ENCODE results near the gene GPR84.

The GPR84 gene

DNA sequence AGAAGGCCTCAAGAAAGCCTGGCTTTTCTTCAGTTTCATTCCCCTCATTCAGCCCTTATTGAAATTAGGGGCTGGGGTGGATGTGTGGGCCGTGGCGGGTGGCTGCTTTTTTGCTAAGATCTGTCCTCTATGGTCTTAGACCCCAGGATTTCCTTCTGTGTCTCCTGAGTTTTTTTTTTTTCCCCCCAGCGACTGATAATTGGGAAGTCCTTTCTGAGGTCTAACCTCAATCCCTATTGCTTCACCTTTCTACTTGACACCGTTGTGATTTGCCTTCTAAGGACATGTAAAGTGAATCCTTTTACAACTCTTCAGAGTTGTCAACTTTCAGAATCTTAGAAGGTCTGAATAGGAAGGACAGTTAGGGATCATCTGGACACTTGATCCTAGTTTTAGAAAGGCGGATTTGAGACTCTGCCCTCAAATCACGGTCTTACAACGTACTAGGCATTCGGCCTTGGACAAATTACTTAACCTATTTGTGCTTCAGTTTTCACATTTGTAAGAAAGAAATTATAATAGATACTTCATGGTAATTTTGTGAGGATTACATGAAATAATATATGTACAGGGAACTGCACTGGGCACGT is 4.4 kb downstream of the GPR84 start:
- Histone ChIP-seq H2AFZ (ENCODE audit: low read length) (peak overlapping the region; percentile 90), H3K4me3 (ENCODE audit: low read length) (peak overlapping the region; percentile 98)

DNA sequence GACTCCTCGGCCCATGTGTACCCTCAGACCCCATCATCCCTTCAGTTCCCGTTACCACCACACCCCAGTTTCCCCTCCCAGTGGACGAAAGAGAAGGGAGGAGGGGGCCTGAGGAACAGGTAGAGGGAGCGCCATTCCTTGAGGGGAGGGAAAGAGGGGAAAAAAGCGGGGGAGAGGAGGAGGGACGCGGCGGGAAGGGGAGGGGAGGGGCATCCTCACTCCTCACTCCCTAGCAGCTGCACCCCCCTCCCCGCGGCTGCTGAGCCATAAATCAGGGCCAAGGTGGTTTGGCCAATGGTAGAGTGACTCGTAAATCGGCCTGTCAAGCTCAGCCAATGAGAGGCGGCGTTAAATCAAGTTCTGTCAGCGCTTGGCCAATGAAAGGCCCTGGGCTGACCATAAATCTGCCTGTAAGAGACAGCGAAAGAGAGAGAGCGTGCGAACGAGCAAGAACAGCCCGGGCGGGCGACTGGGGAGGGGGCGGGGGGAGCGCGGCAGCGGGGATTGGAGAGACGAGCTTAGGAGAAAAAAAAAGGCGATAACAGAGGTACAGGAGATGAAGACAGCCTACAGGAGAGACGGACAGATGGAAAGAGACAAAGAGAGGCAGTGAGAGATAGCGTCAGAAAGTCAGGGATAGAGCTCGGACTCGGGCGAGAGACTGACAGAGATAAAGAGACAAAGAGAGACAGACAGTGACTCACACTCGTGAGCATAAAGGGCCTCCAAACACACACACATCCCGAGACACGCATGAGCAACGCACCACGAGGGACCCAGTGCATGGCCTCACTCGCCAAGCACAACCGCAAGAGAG is 5.1 kb downstream of the GPR84 start:
- Histone ChIP-seq H3K9me2 (replicated peaks; ENCODE audit: insufficient read depth, low read length) (no peaks in the 10 kb centered on the region), H2AFZ (ENCODE audit: low read length) (peak overlapping the region; percentile 99)

More for the DNA sequence above, 4.4 kb downstream of the GPR84 start:
- TF ChIP-seq EZH2 (optimal IDR thresholded peaks at IDR 0.05; ENCODE audit: low read depth, low read length) = no peak
- TF ChIP-seq, protein P1, sequence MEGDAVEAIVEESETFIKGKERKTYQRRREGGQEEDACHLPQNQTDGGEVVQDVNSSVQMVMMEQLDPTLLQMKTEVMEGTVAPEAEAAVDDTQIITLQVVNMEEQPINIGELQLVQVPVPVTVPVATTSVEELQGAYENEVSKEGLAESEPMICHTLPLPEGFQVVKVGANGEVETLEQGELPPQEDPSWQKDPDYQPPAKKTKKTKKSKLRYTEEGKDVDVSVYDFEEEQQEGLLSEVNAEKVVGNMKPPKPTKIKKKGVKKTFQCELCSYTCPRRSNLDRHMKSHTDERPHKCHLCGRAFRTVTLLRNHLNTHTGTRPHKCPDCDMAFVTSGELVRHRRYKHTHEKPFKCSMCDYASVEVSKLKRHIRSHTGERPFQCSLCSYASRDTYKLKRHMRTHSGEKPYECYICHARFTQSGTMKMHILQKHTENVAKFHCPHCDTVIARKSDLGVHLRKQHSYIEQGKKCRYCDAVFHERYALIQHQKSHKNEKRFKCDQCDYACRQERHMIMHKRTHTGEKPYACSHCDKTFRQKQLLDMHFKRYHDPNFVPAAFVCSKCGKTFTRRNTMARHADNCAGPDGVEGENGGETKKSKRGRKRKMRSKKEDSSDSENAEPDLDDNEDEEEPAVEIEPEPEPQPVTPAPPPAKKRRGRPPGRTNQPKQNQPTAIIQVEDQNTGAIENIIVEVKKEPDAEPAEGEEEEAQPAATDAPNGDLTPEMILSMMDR (IDR thresholded peaks at IDR 0.05; ENCODE audit: low read length) = no peak
- no peak for TF ChIP-seq EZH2phosphoT487 (IDR thresholded peaks at IDR 0.05; ENCODE audit: low read length)
- DNase-seq = no peak
- H3K9me2 ChIP-seq (replicated peaks; ENCODE audit: insufficient read depth, low read length) = no peaks in the 10 kb centered on the region
- peaks cover 24% of the 10 kb centered on the region for H3K4me1 ChIP-seq (ENCODE audit: low read length)
- H3F3A ChIP-seq (ENCODE audit: insufficient read depth, low read length) = peaks cover 13% of the 10 kb centered on the region
- no peaks in the 10 kb centered on the region for H3K79me2 ChIP-seq (ENCODE audit: low read length)
- H3K9me3 ChIP-seq (replicated peaks; ENCODE audit: insufficient read depth, low read length) = no peaks in the 10 kb centered on the region
- H3K27me3 ChIP-seq (replicated peaks; ENCODE audit: insufficient read depth, low read length) = peaks cover 26% of the 10 kb centered on the region
- peak overlapping the region; percentile 91 for H3K4me2 ChIP-seq (ENCODE audit: low read depth, low read length)
- peak overlapping the region; percentile 31; the same call in 1 of the 2 replicates for H3K27ac ChIP-seq (ENCODE audit: low read length)
- peak overlapping the region; percentile 68 for H3K9ac ChIP-seq (ENCODE audit: low read length)
- no peaks in the 10 kb centered on the region for H3K36me3 ChIP-seq (replicated peaks; ENCODE audit: insufficient read depth, low read length)
- H4K20me1 ChIP-seq (ENCODE audit: insufficient read depth, low read length) = peaks cover 5% of the 10 kb centered on the region; the same call in 1 of the 2 replicates

DNA sequence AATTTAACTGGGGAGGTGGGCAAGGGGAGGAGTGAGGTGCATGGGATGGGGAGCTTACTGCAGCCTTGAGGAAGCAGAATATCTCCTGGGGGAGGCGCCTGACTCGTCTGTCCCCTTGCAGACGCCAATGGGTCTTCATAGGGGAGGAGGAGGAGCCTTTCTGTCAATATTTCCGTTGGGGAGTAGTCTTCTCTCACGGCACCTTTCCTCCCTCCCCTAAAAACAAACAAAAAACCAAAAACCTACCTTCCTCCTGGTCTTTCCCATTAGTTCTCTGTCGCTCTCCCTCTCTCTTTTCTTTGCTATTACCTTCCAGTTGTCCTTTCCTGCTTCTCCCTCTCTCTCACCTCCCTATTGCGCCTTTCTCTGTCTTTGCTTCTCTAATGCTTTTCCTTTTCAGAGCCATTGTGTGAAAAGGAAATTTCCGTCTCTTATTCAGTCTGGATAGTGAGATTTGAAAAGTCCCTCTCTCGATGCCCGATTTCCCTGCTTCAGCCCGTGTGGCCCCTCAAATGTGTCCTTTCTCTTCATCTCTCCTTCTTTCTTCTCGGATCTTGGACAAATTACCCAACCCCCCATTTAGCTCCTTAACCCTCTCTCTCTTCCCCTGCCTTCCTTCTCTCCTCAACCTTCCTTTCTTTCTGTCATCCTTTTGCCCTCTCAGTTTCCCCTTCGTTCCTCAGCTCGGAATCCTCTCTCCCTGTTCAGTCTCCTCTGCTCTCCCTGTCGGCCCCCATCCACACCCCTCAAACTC is 5.9 kb downstream of the GPR84 start:
- peak overlapping the region; percentile 99 for H3K4me2 ChIP-seq (ENCODE audit: low read depth, low read length)
- no peaks in the 10 kb centered on the region for H3K9me3 ChIP-seq (replicated peaks; ENCODE audit: insufficient read depth, low read length)
- no peaks in the 10 kb centered on the region for H3K79me2 ChIP-seq (ENCODE audit: low read length)
- H3K4me3 ChIP-seq (ENCODE audit: low read length) = peak overlapping the region; percentile 98
- H4K20me1 ChIP-seq (ENCODE audit: insufficient read depth, low read length) = no peaks in the 10 kb centered on the region
- no peaks in the 10 kb centered on the region for H3K36me3 ChIP-seq (replicated peaks; ENCODE audit: insufficient read depth, low read length)
- H3K27me3 ChIP-seq (replicated peaks; ENCODE audit: insufficient read depth, low read length) = peaks cover 18% of the 10 kb centered on the region
- peak overlapping the region; percentile 99 for H2AFZ ChIP-seq (ENCODE audit: low read length)
- H3K9me2 ChIP-seq (replicated peaks; ENCODE audit: insufficient read depth, low read length) = no peaks in the 10 kb centered on the region
- DNase-seq = peak; percentile 51
- H3K27ac ChIP-seq (ENCODE audit: low read length) = peak overlapping the region; percentile 21; the same call in 1 of the 2 replicates
- H3K4me1 ChIP-seq (ENCODE audit: low read length) = peaks cover 9% of the 10 kb centered on the region; the same call in 1 of the 2 replicates
- TF ChIP-seq EZH2phosphoT487 (IDR thresholded peaks at IDR 0.05; ENCODE audit: low read length) (no peak), EZH2 (optimal IDR thresholded peaks at IDR 0.05; ENCODE audit: low read depth, low read length) (no peak)
- TF ChIP-seq, protein P1 (IDR thresholded peaks at IDR 0.05; ENCODE audit: low read length) = no peak
- H3F3A ChIP-seq (ENCODE audit: insufficient read depth, low read length) = peaks cover 2% of the 10 kb centered on the region; the same call in 1 of the 2 replicates
- peak overlapping the region; percentile 85 for H3K9ac ChIP-seq (ENCODE audit: low read length)

More for the DNA sequence above, 5.1 kb downstream of the GPR84 start:
- Histone ChIP-seq H3K4me1 (ENCODE audit: low read length) (peaks cover 16% of the 10 kb centered on the region), H3K4me3 (ENCODE audit: low read length) (peak overlapping the region; percentile 98), H4K20me1 (ENCODE audit: insufficient read depth, low read length) (peaks cover 3% of the 10 kb centered on the region; the same call in 1 of the 2 replicates), H3K27me3 (replicated peaks; ENCODE audit: insufficient read depth, low read length) (peaks cover 26% of the 10 kb centered on the region), H3K36me3 (replicated peaks; ENCODE audit: insufficient read depth, low read length) (no peaks in the 10 kb centered on the region), H3K27ac (ENCODE audit: low read length) (peak overlapping the region; percentile 31; the same call in 1 of the 2 replicates), H3K4me2 (ENCODE audit: low read depth, low read length) (peak overlapping the region; percentile 99), H3K79me2 (ENCODE audit: low read length) (no peaks in the 10 kb centered on the region), H3K9ac (ENCODE audit: low read length) (peak overlapping the region; percentile 85), H3K9me3 (replicated peaks; ENCODE audit: insufficient read depth, low read length) (no peaks in the 10 kb centered on the region), H3F3A (ENCODE audit: insufficient read depth, low read length) (peaks cover 6% of the 10 kb centered on the region)
- TF ChIP-seq EZH2phosphoT487 (IDR thresholded peaks at IDR 0.05; ENCODE audit: low read length) (no peak), EZH2 (optimal IDR thresholded peaks at IDR 0.05; ENCODE audit: low read depth, low read length) (no peak)
- TF ChIP-seq, protein P1 (IDR thresholded peaks at IDR 0.05; ENCODE audit: low read length) = no peak
- peak; percentile 98 for DNase-seq

Data from MM.1S (cell line).